ENCODE data around the gene ZNF562.

DNA sequence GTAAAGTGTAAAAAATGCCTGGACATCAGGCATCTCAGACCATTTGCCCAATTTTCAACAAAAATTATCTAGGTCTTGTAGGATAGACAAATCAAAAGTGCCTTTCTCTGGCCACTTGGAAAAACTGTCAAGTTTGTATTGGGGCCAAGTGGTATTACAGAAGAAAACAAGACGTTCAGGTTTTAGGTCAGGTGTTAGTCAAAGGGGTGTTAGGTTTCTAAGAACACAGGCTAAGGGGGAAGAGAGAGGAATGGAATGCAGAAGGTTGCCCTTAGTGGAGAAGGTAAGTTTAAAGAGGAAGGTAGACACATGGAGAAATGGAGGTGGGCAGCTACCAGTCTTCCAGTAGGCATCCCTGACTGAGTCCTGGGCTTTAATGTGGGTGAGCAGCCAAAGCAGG lies 33.9 kb downstream of the ZNF562 start:
- TF ChIP-seq, protein P1, sequence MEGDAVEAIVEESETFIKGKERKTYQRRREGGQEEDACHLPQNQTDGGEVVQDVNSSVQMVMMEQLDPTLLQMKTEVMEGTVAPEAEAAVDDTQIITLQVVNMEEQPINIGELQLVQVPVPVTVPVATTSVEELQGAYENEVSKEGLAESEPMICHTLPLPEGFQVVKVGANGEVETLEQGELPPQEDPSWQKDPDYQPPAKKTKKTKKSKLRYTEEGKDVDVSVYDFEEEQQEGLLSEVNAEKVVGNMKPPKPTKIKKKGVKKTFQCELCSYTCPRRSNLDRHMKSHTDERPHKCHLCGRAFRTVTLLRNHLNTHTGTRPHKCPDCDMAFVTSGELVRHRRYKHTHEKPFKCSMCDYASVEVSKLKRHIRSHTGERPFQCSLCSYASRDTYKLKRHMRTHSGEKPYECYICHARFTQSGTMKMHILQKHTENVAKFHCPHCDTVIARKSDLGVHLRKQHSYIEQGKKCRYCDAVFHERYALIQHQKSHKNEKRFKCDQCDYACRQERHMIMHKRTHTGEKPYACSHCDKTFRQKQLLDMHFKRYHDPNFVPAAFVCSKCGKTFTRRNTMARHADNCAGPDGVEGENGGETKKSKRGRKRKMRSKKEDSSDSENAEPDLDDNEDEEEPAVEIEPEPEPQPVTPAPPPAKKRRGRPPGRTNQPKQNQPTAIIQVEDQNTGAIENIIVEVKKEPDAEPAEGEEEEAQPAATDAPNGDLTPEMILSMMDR (IDR thresholded peaks at IDR 0.05; ENCODE audit: low read depth, low read length): no peak
- no peak for TF ChIP-seq MAX (IDR thresholded peaks at IDR 0.05; ENCODE audit: low read depth, low read length)

All from NB4 (cell line).